NCI-H2196 treated with DMSO at 0.1 percent for 48 hours (cell line): Measurements from ENCODE around the gene BMPR1B.

Experiments
- DNase-seq: peaks from one replicate; lab custom pipeline; 2025; ENCODE audit not compliant: unreplicated experiment; lab: John Stamatoyannopoulos, UW

The BMPR1B gene

GRCh38 chr4:95084584-95084983 lies 326.8 kb downstream of the BMPR1B start:
- no peak for DNase-seq

- no peak for DNase-seq
These were observed 327.5 kb downstream of the BMPR1B start for GRCh38 chr4:95085124-95085833.

- DNase-seq = no peak
These were observed 328.8 kb downstream of the BMPR1B start for GRCh38 chr4:95086551-95086950.

- DNase-seq = no peak
These were observed 330.1 kb downstream of the BMPR1B start for GRCh38 chr4:95087657-95088455.

- no peak for DNase-seq
These were observed 333.5 kb downstream of the BMPR1B start for GRCh38 chr4:95091272-95091671.

GRCh38 chr4:95092766-95093165 lies 335.0 kb downstream of the BMPR1B start:
- no peak for DNase-seq

GRCh38 chr4:95093460-95093859 lies 335.7 kb downstream of the BMPR1B start:
- DNase-seq = no peak

GRCh38 chr4:95093936-95094929 lies 336.5 kb downstream of the BMPR1B start:
- no peak for DNase-seq

GRCh38 chr4:95095348-95095974 lies 337.7 kb downstream of the BMPR1B start:
- no peak for DNase-seq

GRCh38 chr4:95102162-95102790 lies 344.5 kb downstream of the BMPR1B start:
- DNase-seq = no peak

- DNase-seq = no peak
These were observed 347.4 kb downstream of the BMPR1B start for GRCh38 chr4:95105112-95105511.

GRCh38 chr4:95105983-95106382 lies 348.2 kb downstream of the BMPR1B start:
- DNase-seq = no peak

GRCh38 chr4:95106408-95106928 lies 348.7 kb downstream of the BMPR1B start:
- no peak for DNase-seq

GRCh38 chr4:95107004-95107403 lies 349.2 kb downstream of the BMPR1B start:
- DNase-seq = no peak

- DNase-seq = no peak
These were observed 349.9 kb downstream of the BMPR1B start for GRCh38 chr4:95107635-95108034.

- DNase-seq = no peak
These were observed 351.2 kb downstream of the BMPR1B start for GRCh38 chr4:95108883-95109421.

GRCh38 chr4:95114521-95114920 lies 356.8 kb downstream of the BMPR1B start:
- no peak for DNase-seq

- no peak for DNase-seq
These were observed 360.7 kb downstream of the BMPR1B start for GRCh38 chr4:95118497-95118896.

GRCh38 chr4:95120456-95120855 lies 362.7 kb downstream of the BMPR1B start:
- no peak for DNase-seq

GRCh38 chr4:95122001-95122400 lies 364.2 kb downstream of the BMPR1B start:
- DNase-seq = no peak
